Measurements from ENCODE around the gene MTX3. TPM values are rescaled to one million over a fixed set of nuclear protein-coding genes. Genes with fewer than 3 reads are reported as not detected.

The MTX3 gene
- total RNA-seq, 1 experiment from 2014 or later = 34.6 TPM

GRCh38 chr5:79985288-79985687, 5.8 kb downstream of the MTX3 start:
- Mint-ChIP-seq H3K4me1 (peaks cover 13% of the 10 kb centered on the region), H3K9me3 (no peaks in the 10 kb centered on the region), H3K4me3 (no peak overlapping the region), H3K36me3 (peaks cover 66% of the 10 kb centered on the region), H3K27ac (no peak overlapping the region), H3K27me3 (ENCODE audit: low read depth) (no peaks in the 10 kb centered on the region)
- ATAC-seq (no peak), DNase-seq (ENCODE audit: low spot score) (no peak)
- TF ChIP-seq TEAD4 (CRISPR knock-in tag; IDR thresholded peaks at IDR 0.05) = no peak
- no peak for TF ChIP-seq ATF1 (CRISPR knock-in tag; IDR thresholded peaks at IDR 0.05)
- TF ChIP-seq ZNF219 (CRISPR knock-in tag; IDR thresholded peaks at IDR 0.05; ENCODE audit: borderline replicate concordance) = no peak
- TF ChIP-seq ELF4 (CRISPR knock-in tag; IDR thresholded peaks at IDR 0.05; ENCODE audit: low read depth) = no peak
- no peak for TF ChIP-seq GTF2I (CRISPR knock-in tag; conservative IDR thresholded peaks at IDR 0.05)
- POLR2A ChIA-PET = no interaction called here
- CTCF ChIA-PET = interaction anchor here (0.7 kb wide), 1 partner anchor 557 kb away, joined by 3 read pairs; no protein-coding TSS in a partner anchor

- Mint-ChIP-seq H3K36me3 (peaks cover 68% of the 10 kb centered on the region), H3K9me3 (no peaks in the 10 kb centered on the region), H3K27ac (no peak overlapping the region), H3K4me1 (peaks cover 7% of the 10 kb centered on the region; the same call in 1 of the 2 replicates), H3K27me3 (ENCODE audit: low read depth) (no peaks in the 10 kb centered on the region), H3K4me3 (no peak overlapping the region)
- CTCF ChIA-PET = no interaction called here
- ATAC-seq (no peak), DNase-seq (ENCODE audit: low spot score) (no peak)
- TF ChIP-seq ZBTB21 (CRISPR knock-in tag; IDR thresholded peaks at IDR 0.05; ENCODE audit: borderline replicate concordance) (no peak), ZNF281 (CRISPR knock-in tag; IDR thresholded peaks at IDR 0.05) (no peak), USF1 (CRISPR knock-in tag; IDR thresholded peaks at IDR 0.05) (no peak), SMAD3 (CRISPR knock-in tag; IDR thresholded peaks at IDR 0.05; ENCODE audit: borderline replicate concordance) (no peak), ZNF219 (CRISPR knock-in tag; IDR thresholded peaks at IDR 0.05; ENCODE audit: borderline replicate concordance) (no peak), IRF2 (CRISPR knock-in tag; IDR thresholded peaks at IDR 0.05; ENCODE audit: borderline replicate concordance, low read depth) (no peak), IRF1 (CRISPR knock-in tag; IDR thresholded peaks at IDR 0.05) (no peak), ATF6 (CRISPR knock-in tag; IDR thresholded peaks at IDR 0.05) (no peak), ZNF121 (CRISPR knock-in tag; IDR thresholded peaks at IDR 0.05) (no peak), NFYB (CRISPR knock-in tag; conservative IDR thresholded peaks at IDR 0.05; ENCODE audit: low read depth) (no peak), MXD4 (CRISPR knock-in tag; IDR thresholded peaks at IDR 0.05; ENCODE audit: borderline replicate concordance) (no peak), KAT7 (CRISPR knock-in tag; IDR thresholded peaks at IDR 0.05; ENCODE audit: borderline replicate concordance) (no peak), NR2C2 (CRISPR knock-in tag; IDR thresholded peaks at IDR 0.05) (no peak), SP1 (CRISPR knock-in tag; conservative IDR thresholded peaks at IDR 0.05) (no peak), E2F5 (CRISPR knock-in tag; IDR thresholded peaks at IDR 0.05) (no peak)
- POLR2A ChIA-PET = no interaction called here
Observed at GRCh38 chr5:79984363-79984762, 6.7 kb downstream of the MTX3 start.
